ENCODE measurements around the gene ACE.
A peak's percentile ranks its signal among the peaks of the same experiment; 100 is the strongest.

Gene ACE

DNA sequence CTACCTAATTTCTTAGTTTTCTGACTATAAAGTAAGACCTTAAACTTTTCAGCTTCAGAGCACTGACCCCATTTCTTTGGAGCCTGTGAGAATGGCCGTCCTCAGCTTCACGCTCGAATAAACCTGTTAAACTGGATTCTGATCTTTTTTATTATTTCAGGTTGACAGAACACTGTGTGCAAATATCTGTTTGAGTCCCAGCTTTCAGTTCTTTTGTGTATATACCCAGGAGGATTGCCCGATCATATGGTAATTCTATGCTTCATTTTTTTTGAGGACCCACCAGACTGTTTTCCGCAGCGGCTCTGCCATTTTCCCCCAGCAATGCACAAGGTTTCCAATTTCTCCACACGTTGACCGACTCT, 26.5 kb downstream of the ACE start:
- TF ChIP-seq, protein P1, sequence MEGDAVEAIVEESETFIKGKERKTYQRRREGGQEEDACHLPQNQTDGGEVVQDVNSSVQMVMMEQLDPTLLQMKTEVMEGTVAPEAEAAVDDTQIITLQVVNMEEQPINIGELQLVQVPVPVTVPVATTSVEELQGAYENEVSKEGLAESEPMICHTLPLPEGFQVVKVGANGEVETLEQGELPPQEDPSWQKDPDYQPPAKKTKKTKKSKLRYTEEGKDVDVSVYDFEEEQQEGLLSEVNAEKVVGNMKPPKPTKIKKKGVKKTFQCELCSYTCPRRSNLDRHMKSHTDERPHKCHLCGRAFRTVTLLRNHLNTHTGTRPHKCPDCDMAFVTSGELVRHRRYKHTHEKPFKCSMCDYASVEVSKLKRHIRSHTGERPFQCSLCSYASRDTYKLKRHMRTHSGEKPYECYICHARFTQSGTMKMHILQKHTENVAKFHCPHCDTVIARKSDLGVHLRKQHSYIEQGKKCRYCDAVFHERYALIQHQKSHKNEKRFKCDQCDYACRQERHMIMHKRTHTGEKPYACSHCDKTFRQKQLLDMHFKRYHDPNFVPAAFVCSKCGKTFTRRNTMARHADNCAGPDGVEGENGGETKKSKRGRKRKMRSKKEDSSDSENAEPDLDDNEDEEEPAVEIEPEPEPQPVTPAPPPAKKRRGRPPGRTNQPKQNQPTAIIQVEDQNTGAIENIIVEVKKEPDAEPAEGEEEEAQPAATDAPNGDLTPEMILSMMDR (IDR thresholded peaks at IDR 0.05; ENCODE audit: control insufficient read depth, extremely low read depth, insufficient read depth), result no peak
- peak; percentile 73 for DNase-seq (ENCODE audit: low read depth)
- 0 out of 2 replicates have a peak overlapping the region, but pooled peaks have one; percentile 6 for H3K4me3 ChIP-seq (ENCODE audit: low read depth, low read length)

DNA sequence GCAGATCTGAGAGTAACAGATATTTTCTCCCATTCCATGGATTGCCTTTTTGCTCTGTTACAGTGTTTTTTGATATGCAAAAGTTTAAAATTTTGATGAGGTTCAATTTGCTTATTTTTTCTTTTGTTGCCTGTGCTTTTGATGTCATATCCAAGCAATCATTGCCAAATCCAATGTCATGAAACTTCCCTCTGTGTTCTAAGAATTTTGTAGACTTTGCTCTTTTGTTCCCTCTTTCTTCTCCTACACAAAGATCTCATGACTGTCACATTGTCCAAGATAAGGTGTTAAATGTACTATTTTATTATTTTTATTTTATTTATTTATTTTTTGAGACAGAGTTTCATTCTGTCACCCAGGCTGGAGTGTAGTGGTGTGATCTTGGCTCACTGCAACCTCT, 27.4 kb downstream of the ACE start:
- DNase-seq (ENCODE audit: low read depth), result no peak
- H3K4me3 ChIP-seq (ENCODE audit: low read depth, low read length), result no peak overlapping the region
- TF ChIP-seq, protein P1 (IDR thresholded peaks at IDR 0.05; ENCODE audit: control insufficient read depth, extremely low read depth, insufficient read depth), result no peak

DNA sequence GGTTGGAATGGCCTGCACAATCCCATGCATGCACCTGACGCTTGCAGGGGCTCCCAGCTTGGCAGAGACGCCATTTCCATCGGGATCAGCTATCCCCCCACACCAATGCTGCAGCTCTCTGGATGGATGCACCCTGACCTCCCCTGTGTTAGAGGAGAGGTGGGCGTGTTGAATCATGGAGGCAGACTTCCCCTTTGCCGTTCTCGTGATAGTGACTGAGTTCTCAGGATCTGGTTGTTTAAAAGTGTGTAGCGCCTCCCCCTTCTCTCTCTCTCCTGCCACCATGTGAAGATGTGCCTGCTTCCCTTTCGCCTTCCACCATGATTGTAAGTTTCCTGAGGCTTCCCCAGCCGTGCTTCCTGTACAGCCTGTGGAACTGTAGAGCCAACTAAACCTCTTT, 28.5 kb downstream of the ACE start:
- TF ChIP-seq, protein P1 (IDR thresholded peaks at IDR 0.05; ENCODE audit: control insufficient read depth, extremely low read depth, insufficient read depth), result no peak
- no peak for DNase-seq (ENCODE audit: low read depth)
- no peak overlapping the region for H3K4me3 ChIP-seq (ENCODE audit: low read depth, low read length)

DNA sequence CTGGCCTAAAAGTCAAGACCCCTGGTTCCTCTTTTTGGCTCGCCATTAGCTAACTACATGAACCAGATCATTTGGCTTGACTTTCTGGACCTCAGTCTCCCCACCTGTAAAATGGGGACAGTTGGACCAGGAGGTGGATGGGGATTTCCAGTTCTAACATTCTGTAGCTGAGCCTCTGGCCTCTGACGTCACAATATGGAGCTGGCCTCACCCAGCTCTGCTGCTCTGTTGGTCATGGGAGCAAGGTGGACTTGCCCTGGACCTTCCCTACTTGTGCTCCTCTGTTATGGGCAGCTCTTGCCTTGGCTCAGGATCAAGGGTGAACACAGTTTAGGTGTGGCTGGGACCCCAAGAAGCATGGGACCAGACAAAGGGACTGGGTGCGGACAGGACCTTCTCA, 29.8 kb downstream of the ACE start:
- no peak overlapping the region for H3K4me3 ChIP-seq (ENCODE audit: low read depth, low read length)
- no peak for DNase-seq (ENCODE audit: low read depth)
- TF ChIP-seq, protein P1 (IDR thresholded peaks at IDR 0.05; ENCODE audit: control insufficient read depth, extremely low read depth, insufficient read depth), result no peak

DNA sequence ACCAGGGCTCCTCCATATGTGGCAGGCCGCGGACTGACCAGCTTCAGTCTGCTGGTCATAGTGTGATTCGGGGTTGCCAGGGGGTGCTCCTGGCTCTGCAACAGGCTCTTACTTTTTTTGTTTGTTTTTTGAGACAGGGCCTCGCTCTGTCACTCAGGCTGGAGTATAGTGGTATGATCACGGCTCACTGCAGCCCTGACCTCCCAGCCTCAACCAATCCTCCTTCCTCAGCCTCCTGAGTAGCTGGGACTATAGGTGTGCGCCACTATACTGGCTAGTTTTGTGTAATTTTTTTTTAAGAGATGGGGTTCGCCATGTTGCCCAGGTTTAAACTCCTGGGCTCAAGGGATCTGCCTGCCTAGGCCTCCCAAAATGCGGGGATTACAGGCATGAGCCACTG, 34.5 kb downstream of the ACE start:
- H3K4me3 ChIP-seq (ENCODE audit: low read depth, low read length), result no peak overlapping the region
- TF ChIP-seq, protein P1 (IDR thresholded peaks at IDR 0.05; ENCODE audit: control insufficient read depth, extremely low read depth, insufficient read depth), result no peak
- no peak for DNase-seq (ENCODE audit: low read depth)

DNA sequence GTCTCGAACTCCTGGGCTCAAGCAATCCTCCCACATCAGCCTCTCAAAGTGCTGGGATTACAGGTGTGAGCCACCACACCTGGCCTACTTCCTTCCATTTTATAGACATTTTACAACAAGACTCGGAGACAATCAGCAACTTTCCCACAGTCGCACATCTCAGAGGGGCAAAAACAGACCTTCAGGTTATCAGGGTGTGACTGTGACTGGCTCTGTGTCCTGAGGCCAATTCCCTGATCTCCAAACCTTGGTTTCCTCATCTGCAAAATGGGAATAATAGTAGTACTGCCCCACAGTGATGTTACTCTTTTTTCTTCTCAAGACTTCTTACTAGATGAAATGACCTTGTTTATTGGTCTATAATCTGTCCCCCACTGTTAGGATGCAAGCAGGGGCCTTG, 35.5 kb downstream of the ACE start:
- H3K4me3 ChIP-seq (ENCODE audit: low read depth, low read length), result no peak overlapping the region
- TF ChIP-seq, protein P1 (IDR thresholded peaks at IDR 0.05; ENCODE audit: control insufficient read depth, extremely low read depth, insufficient read depth), result no peak
- no peak for DNase-seq (ENCODE audit: low read depth)

DNA sequence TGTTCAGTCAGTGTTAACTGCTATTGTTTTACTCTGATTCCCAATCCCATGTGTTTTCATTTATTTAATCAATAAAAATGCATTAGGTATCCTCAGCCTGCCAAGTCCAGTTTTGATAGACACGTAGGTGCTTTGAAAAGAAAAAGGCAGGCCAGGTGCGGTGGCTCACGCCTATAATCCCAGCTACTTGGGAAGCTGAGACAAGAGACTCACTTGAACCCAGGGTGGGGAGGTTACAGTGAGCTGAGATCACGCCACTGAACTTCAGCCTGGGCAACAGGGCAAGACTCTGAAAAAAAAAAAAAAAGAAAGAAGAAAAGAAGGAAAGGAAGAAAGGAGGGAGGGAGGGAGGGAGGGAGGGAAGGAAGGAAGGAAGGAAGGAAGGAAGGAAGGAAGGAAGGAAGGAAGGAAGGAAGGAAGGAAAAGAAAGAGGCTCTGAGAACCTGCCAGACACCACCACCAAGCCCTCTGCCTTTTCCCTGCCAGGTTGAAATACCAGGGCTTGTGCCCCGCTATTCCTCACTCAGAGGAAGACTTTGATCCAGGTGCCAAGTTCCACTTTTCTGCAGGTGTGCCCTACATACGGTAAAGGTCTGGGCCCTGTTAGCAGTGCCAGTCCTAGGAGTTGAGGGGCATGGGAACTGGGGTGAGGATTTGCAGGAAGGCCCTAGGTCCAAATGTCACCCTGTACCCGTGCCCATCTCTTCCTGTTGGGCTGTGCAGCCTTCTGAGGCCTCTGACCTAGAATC, 36.2 kb downstream of the ACE start:
- TF ChIP-seq, protein P1 (IDR thresholded peaks at IDR 0.05; ENCODE audit: control insufficient read depth, extremely low read depth, insufficient read depth), result no peak
- H3K4me3 ChIP-seq (ENCODE audit: low read depth, low read length), result no peak overlapping the region
- DNase-seq (ENCODE audit: low read depth), result no peak
